T-helper 2 cell treated with Interferon-gamma antibody and Interleukin-4, amounts not matched to agents 5 μg/mL and 100 μg/mL, for 36 hours (primary cell): ENCODE measurements around the gene PACSIN1.
A peak's percentile ranks its signal among the peaks of the same experiment; 100 is the strongest.
"Not testable (repeated sequence)": the region's sequence is repeated elsewhere in the genome, so short reads cannot be mapped to it uniquely, and the experiment has no call there.

ENCODE experiments used
- DNase-seq: peaks from one replicate; pipeline ENCODE4 v3.0.0; 2021; ENCODE audit warnings: low spot score
- H3K27ac Mint-ChIP-seq: one replicate; pipeline ENCODE4 v1.8.0; 2021; ENCODE audit warnings: mild to moderate bottlenecking, mixed read lengths
- H3K27me3 Mint-ChIP-seq: one replicate; pipeline ENCODE4 v1.8.0; 2021; ENCODE audit warnings: low read depth, mixed read lengths
- H3K36me3 Mint-ChIP-seq: one replicate; pipeline ENCODE4 v1.8.0; 2021; ENCODE audit warnings: low read depth, mixed read lengths
- H3K4me1 Mint-ChIP-seq: one replicate; pipeline ENCODE4 v1.8.0; 2021; ENCODE audit warnings: low read depth, mixed read lengths
- H3K4me3 Mint-ChIP-seq: one replicate; pipeline ENCODE4 v1.8.0; 2022; ENCODE audit warnings: mild to moderate bottlenecking, moderate library complexity, mixed read lengths
- H3K9me3 Mint-ChIP-seq: one replicate; pipeline ENCODE4 v1.8.0; 2021; ENCODE audit warnings: mixed read lengths

PACSIN1 gene

DNA sequence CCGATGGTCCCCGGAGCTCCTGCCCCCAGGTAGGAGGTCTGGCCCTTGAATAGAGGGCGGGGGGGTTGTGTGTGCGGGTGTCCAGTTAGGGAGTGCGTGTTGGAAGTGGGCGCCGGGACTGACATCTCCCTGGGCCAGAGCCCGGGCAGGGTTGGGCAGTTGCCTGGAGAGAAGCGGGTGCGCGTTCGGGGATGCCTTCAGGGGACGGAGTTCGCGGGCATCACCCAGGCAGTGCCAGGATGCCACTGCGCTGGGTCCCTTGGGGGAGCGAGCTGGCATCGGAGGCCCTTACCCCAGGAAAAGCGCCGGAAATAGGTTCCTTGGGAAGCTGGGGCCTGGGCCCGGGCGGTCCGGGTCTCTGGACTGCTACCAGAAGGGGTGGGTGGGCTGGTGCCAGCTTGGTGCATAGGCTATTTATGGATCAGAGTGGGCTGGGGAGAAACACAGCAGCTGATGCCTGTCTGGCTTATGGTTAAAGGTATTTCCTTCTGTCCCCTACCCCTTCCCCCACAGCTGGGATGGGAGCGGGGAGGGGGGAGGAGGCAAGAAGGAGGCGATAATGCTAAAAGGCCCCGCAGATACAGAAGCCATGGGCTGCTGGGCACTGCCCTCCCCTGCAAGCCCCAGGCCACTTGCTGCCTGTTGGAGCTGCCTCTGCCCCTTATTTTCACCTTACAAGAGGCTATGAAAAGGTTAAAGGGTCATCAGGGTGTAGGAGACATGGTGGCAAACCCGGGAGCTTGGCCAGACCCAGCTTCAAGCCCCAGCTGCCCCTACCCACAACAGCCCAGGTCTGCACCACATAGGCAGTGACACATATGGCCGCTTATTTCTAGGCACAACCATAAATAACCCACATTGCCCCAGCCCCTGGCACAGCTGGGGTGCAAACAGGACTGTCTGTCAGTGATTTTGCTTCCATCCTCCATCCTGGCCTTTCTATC lies 638 bp downstream of the PACSIN1 start:
- H3K36me3 Mint-ChIP-seq, result no peaks in the 10 kb centered on the region
- H3K27me3 Mint-ChIP-seq, result peaks cover 32% of the 10 kb centered on the region
- H3K4me3 Mint-ChIP-seq, result no peak overlapping the region

DNA sequence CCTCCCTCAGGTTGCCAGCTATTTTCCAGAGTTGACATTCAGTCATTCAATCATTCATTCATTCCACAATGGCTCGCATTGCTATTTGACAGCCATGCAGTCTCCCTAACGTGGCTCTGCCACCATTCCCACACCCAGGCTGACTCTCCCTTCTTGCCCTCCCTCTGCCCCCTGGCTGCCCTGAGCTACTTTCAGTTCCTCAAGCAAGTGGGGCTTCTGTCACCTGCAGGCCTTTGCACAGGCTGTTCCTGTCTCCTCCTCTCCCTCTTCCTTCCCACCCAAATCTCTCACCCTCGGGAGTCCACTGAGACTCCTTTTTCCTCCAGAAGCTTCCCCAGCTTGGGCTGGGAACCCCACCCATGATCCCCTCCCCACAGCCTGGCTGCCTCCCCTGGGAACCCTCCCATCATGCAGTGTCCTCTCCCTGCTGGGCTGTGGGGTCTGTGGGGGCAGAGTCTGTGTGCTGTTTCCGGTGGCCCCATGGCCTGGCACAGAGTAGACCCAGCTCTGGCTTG lies 2.6 kb downstream of the PACSIN1 start:
- no peak for DNase-seq
- H3K4me3 Mint-ChIP-seq, result no peak overlapping the region
- H3K36me3 Mint-ChIP-seq, result no peaks in the 10 kb centered on the region
- no peaks in the 10 kb centered on the region for H3K4me1 Mint-ChIP-seq
- H3K27me3 Mint-ChIP-seq, result peaks cover 25% of the 10 kb centered on the region
- H3K27ac Mint-ChIP-seq, result no peak overlapping the region
- H3K9me3 Mint-ChIP-seq, result no peaks in the 10 kb centered on the region

More for the DNA sequence above, 638 bp downstream of the PACSIN1 start:
- H3K9me3 Mint-ChIP-seq, result no peaks in the 10 kb centered on the region
- no peaks in the 10 kb centered on the region for H3K4me1 Mint-ChIP-seq
- H3K27ac Mint-ChIP-seq, result no peak overlapping the region
- DNase-seq, result no peak

DNA sequence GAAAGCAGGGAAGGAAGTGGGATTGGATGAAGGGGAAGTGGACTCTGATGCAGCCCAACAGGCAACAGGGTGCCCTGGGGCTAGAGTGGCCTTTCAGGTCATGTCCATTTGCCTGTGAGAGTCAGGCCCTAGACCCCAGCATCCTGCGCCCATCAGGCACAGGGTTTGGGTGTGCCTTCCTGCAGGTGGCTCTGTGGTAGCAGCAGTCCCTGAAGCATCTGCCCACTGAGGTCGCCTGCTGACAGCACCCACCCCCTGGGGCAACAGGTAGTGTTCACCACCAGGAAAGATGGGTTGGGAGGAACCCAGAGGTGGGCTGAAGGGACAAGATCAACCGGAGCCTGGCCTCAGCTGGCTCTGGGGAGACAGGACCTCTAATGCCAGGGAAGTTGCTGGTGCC lies 3.6 kb downstream of the PACSIN1 start:
- H3K4me1 Mint-ChIP-seq, result no peaks in the 10 kb centered on the region
- no peak for DNase-seq
- no peak overlapping the region for H3K4me3 Mint-ChIP-seq
- no peaks in the 10 kb centered on the region for H3K36me3 Mint-ChIP-seq
- H3K27me3 Mint-ChIP-seq, result peaks cover 16% of the 10 kb centered on the region
- H3K9me3 Mint-ChIP-seq, result peaks cover 5% of the 10 kb centered on the region
- no peak overlapping the region for H3K27ac Mint-ChIP-seq

DNA sequence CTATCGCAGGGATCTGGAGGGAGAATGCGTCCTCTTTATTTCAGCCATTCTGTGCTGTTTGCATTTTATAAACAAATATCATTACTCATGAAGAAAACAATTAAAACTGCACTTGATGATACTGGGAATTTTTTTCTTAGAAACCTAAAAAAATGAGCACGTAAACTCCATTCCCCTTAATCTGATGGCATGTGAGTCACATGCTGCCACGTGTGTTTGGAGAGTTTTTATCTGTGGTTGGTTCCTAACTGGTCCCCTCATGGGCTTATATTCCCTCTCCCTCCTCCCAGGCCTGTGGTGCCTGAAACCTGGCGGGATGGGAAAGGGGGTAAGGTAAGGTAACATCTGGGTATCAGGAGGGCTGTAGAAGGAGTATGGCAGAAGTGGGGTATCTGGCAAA lies 6.5 kb downstream of the PACSIN1 start:
- H3K4me3 Mint-ChIP-seq, result no peak overlapping the region
- no peaks in the 10 kb centered on the region for H3K36me3 Mint-ChIP-seq
- no peaks in the 10 kb centered on the region for H3K4me1 Mint-ChIP-seq
- peaks cover 2% of the 10 kb centered on the region for H3K27me3 Mint-ChIP-seq
- H3K9me3 Mint-ChIP-seq, result peaks cover 5% of the 10 kb centered on the region
- H3K27ac Mint-ChIP-seq, result no peak overlapping the region
- DNase-seq, result no peak

DNA sequence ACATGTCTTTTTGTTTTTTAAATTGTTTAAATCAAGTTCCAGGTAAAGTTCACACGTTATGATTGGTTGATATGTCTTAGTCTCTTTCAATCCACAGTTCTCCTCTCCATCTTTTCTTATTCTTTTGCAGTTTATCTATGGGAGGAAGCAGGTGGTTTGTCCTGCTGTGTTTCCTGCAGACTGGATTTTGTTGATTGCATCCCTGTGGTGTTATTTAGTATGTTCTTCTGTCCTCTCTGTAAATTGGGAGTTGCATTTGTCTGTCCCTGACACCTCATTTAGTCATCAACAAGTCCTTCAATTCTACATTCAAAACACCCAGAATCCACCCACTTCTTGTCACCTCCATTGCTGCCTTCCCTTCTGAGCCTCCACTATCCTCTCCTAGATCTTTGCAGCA lies 8.1 kb downstream of the PACSIN1 start:
- no peak for DNase-seq
- Mint-ChIP-seq H3K27ac (no peak overlapping the region), H3K27me3 (peaks cover 2% of the 10 kb centered on the region), H3K36me3 (no peaks in the 10 kb centered on the region), H3K4me1 (no peaks in the 10 kb centered on the region), H3K9me3 (peaks cover 5% of the 10 kb centered on the region), H3K4me3 (no peak overlapping the region)

DNA sequence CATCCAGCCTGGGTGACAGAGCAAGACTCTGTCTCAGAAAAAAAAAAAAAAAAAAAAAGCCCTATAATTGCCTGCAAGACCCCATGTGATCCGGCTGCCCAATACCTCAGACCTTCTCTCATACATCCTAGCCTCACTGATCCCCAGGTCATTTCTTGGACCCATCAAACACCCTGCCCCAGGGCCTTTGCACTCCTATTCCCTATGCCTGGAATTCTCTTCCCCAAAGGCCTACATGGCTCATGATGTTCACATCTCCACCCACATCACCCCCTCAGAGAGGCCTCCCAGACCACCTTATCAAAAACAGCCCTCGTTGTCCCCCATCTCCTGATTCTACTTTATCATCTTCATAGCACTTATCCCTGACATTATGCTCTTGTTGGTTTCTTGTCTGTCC lies 8.9 kb downstream of the PACSIN1 start:
- H3K27ac Mint-ChIP-seq, result no peak overlapping the region
- no peaks in the 10 kb centered on the region for H3K36me3 Mint-ChIP-seq
- H3K9me3 Mint-ChIP-seq, result peaks cover 5% of the 10 kb centered on the region
- no peak overlapping the region for H3K4me3 Mint-ChIP-seq
- DNase-seq, result no peak
- H3K27me3 Mint-ChIP-seq, result peaks cover 2% of the 10 kb centered on the region
- H3K4me1 Mint-ChIP-seq, result no peaks in the 10 kb centered on the region

DNA sequence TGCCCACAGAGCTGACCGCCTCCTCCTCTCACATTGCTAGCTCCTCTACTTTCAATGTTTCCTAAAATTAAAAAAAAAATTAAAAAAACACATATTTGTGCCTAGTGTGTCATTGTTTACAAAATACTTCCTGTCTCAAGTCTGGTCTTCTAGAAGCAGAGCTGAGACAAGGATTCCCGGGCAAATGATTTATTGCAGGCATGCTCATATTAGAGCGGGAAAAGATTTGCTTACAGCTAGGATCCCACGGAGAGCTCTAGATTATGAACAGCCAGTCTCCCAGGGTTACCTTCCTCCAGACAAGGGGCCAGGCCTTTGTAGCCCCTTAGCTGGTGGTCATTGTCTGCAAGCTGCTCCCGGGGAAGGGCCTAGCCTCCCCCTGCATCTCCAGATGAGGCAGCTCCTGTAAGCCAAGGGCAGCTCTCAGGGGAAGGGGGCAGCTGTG lies 9.4 kb downstream of the PACSIN1 start:
- peaks cover 2% of the 10 kb centered on the region for H3K27me3 Mint-ChIP-seq
- DNase-seq, result no peak
- no peaks in the 10 kb centered on the region for H3K36me3 Mint-ChIP-seq
- peaks cover 5% of the 10 kb centered on the region for H3K9me3 Mint-ChIP-seq
- no peak overlapping the region for H3K4me3 Mint-ChIP-seq
- no peaks in the 10 kb centered on the region for H3K4me1 Mint-ChIP-seq
- no peak overlapping the region for H3K27ac Mint-ChIP-seq

DNA sequence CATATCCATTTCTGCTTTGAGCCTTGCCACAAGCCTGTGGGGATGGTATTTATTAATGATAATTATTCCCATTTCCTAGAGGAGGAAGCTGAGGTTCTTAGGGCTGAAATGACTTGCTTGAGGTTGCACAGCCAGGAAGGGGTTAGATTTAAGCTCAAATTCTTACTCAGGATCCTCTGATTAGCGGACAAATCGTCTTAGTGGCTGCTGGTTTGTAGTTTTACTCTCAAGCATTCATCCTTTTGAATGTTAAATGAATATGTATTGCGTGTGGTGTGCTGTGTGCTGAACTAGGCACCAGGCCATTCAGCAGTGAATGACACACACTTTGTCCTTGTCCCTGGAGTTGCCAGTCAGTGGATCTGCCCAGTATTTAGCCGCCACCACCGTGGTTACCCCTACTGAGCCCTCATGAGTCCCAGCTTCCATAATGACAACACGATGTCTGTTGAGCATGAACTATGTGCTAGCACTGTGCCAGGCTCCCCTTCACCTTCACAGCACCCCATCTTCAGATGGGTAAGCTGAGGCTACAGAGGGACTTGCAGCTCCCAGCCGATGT lies 10.0 kb downstream of the PACSIN1 start:
- no peaks in the 10 kb centered on the region for H3K36me3 Mint-ChIP-seq
- no peak overlapping the region for H3K27ac Mint-ChIP-seq
- H3K27me3 Mint-ChIP-seq, result peaks cover 2% of the 10 kb centered on the region
- peaks cover 5% of the 10 kb centered on the region for H3K9me3 Mint-ChIP-seq
- no peak for DNase-seq
- no peaks in the 10 kb centered on the region for H3K4me1 Mint-ChIP-seq
- no peak overlapping the region for H3K4me3 Mint-ChIP-seq

DNA sequence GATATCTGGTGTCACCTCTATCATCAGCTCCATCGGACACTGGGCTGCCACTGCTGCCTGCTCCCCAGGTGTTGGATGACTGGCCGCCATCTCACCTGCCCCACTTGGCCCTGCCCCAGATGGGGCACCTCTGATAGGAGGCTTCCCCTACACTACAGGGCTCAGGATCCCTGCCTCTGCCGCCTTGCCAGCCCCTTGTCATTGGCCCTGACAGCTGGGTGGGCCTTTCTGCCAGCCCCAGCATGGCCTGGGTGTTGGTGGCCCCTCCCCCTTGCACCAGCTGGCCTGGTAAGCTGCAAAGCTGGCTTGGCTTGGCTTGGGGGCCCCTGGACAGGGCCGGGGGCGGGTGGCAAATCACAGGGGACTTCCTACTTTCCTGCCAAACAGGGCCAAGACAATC lies 10.6 kb downstream of the PACSIN1 start:
- Mint-ChIP-seq H3K36me3 (no peaks in the 10 kb centered on the region), H3K27me3 (no peaks in the 10 kb centered on the region), H3K9me3 (peaks cover 5% of the 10 kb centered on the region), H3K27ac (no peak overlapping the region), H3K4me3 (no peak overlapping the region), H3K4me1 (no peaks in the 10 kb centered on the region)
- DNase-seq, result no peak

DNA sequence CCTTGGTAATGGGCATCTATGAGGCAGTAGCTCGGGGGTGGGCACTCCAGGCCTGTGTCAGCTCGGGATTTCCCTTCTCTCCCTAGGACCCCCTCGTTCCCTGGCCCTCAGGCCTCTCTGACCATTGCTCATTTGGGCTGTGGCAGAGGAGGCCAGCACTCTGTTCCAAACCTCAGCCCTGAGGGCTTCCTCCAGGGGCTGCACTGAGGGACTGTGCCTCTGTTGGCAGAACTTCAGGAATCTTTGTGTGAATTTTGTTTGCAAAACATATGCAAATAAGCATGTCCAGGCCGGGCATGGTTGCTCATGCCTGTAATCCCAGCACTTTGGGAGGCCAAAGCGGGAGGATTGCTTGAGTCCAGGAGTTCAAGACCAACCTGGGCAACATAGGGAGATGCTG lies 11.0 kb downstream of the PACSIN1 start:
- Mint-ChIP-seq H3K36me3 (no peaks in the 10 kb centered on the region), H3K9me3 (peaks cover 5% of the 10 kb centered on the region), H3K27ac (no peak overlapping the region), H3K4me3 (no peak overlapping the region), H3K27me3 (no peaks in the 10 kb centered on the region), H3K4me1 (no peaks in the 10 kb centered on the region)
- DNase-seq, result no peak

DNA sequence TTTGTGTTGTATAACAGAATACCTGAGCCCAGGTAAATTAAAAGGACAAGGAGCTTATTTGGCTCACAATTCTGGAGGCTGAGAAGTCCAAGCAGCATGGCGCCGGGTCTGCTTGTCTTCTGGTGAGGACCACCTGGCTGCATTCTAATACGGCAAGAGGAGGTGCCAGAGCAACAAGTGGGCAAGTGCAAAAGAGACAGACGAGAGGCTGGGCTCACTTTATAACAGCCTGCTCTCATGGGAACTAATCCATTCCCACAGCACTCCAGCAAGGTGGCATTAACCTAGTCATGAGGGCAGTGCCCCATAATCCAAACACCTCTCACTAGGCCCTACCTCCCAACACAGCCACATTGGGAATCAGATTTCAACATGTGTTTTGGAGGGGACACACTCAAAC lies 12.9 kb downstream of the PACSIN1 start:
- no peaks in the 10 kb centered on the region for H3K27me3 Mint-ChIP-seq
- H3K36me3 Mint-ChIP-seq, result no peaks in the 10 kb centered on the region
- H3K4me1 Mint-ChIP-seq, result no peaks in the 10 kb centered on the region
- DNase-seq, result no peak
- peaks cover 5% of the 10 kb centered on the region for H3K9me3 Mint-ChIP-seq
- H3K4me3 Mint-ChIP-seq, result no peak overlapping the region
- H3K27ac Mint-ChIP-seq, result no peak overlapping the region

DNA sequence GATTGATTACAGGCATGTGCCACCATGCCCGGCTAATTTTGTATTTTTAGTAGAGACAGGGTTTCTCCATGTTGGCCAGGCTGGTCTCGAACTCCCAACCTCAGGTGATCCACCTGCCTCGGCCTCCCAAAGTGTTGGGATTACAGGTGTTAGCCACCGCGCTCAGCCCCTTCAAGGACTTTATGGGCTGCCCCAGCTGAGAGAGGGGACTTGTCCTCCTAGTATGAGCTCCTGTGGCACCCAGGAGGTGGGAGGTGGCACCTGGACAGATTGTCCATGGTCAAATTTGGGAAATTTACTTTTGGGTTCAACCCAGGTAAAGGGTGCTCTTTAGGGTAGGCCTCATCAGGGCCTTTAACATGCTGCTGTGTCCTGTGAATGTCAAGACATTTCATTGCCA lies 17.9 kb downstream of the PACSIN1 start:
- not testable (repeated sequence) for H3K27ac Mint-ChIP-seq, H3K36me3 Mint-ChIP-seq, H3K9me3 Mint-ChIP-seq, H3K27me3 Mint-ChIP-seq, DNase-seq, H3K4me3 Mint-ChIP-seq
- H3K4me1 Mint-ChIP-seq, result peaks cover 19% of the 10 kb centered on the region

DNA sequence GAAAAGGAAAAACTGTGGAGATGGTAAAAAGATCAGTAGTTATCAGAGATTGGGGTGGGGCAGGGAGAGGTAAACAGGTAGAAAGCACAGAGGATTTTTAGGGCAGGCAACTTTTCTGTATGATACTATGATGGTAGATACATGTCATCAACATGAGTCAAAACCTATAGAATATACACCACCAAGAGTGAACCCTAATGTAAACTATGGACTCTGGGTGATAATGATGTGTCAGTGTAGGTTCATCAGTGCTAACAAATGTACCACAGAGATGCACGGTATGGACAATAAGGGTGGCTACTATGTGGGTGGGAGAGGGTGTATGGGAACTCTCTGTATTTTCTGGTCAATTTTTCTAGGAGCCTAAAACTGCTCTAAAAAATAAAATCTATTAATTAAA lies 18.5 kb downstream of the PACSIN1 start:
- H3K27ac Mint-ChIP-seq, result no peak overlapping the region
- H3K4me1 Mint-ChIP-seq, result peaks cover 19% of the 10 kb centered on the region
- H3K27me3 Mint-ChIP-seq, result no peaks in the 10 kb centered on the region
- H3K9me3 Mint-ChIP-seq, result no peaks in the 10 kb centered on the region
- no peaks in the 10 kb centered on the region for H3K36me3 Mint-ChIP-seq
- no peak overlapping the region for H3K4me3 Mint-ChIP-seq
- no peak for DNase-seq

DNA sequence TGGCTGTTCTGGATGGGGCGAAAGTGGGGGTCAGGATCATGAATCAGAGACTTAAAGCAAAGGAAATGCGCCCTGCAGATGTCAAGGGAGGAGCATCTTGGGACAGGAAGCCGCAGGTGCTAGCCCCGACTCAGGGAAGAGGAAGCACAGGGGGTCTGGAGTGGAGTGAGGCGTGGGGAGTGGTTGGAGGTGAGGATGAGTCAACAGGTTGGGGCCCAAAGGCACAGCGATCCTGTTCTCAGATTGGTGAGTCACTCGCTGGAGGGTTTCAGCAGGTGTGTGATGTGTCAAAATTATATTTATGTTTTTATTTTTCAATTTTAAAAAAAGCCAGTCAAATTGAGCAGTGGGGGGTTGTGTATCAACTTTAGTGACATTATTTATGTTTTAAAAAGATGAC lies 19.0 kb downstream of the PACSIN1 start:
- Mint-ChIP-seq H3K9me3 (no peaks in the 10 kb centered on the region), H3K4me3 (peak overlapping the region; percentile 12), H3K4me1 (peaks cover 19% of the 10 kb centered on the region), H3K27ac (peak overlapping the region; percentile 63), H3K27me3 (no peaks in the 10 kb centered on the region), H3K36me3 (no peaks in the 10 kb centered on the region)
- peak; percentile 65 for DNase-seq
